ENCODE results near the gene PGAM1. TPM values are rescaled to one million over a fixed set of nuclear protein-coding genes. Genes with fewer than 3 reads are reported as not detected.

PGAM1 gene
- total and polyA plus RNA-seq, 8 donors: 29.2 to 180 (median 107) TPM

GRCh38 chr10:97456686-97457065 is 30.7 kb downstream of the PGAM1 start:
- Histone ChIP-seq H3K4me1 (peaks cover 10 to 32% (median 22%) of the 10 kb centered on the region in 4 donors), H3K27ac (no peak overlapping the region), H3K9me3 (no peaks in the 10 kb centered on the region), H3K4me3 (no peak overlapping the region), H3K36me3 (peaks cover 64 to 96% (median 93%) of the 10 kb centered on the region in 4 donors), H3K27me3 (no peaks in the 10 kb centered on the region)
- intact Hi-C loops (cut with DNase I; ENCODE audit: low total_unique reads): no loop called here
- TF ChIP-seq EP300 (IDR thresholded peaks at IDR 0.05) (no peak), POLR2AphosphoS5 (IDR thresholded peaks at IDR 0.05) (no peak), CTCF (IDR thresholded peaks at IDR 0.05) (no peak), POLR2A (IDR thresholded peaks at IDR 0.05) (no peak)
- DNase-seq: no peak
- 72 to 84% (median 80%) methylated on average over 3 of the region's 3 CpGs for WGBS, 5 donors

DNA sequence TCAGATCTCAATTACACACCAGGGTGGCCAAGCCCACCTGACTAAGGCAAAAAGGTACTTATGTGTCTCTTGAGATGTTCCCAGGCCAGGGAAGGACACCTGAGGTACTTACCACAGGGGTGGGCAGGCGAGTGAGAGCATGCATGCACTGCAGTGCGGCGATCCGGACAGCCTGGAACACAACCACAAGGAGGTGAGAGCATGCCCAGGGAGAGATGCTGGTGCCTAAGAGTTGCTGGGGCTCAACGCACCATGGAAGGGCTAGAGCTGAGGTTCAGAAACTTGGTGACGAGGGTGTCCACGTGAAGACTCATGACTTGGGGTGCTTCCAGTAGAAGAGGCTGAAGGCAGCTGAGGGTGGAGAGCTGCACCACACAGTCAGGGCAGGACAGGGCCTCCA is 33.1 kb downstream of the PGAM1 start:
- WGBS, 5 donors: 93 to 95% (median 93%) methylated on average over 7 of the region's 7 CpGs
- TF ChIP-seq CTCF (IDR thresholded peaks at IDR 0.05) (no peak), POLR2A (IDR thresholded peaks at IDR 0.05) (no peak), EP300 (IDR thresholded peaks at IDR 0.05) (no peak), POLR2AphosphoS5 (IDR thresholded peaks at IDR 0.05) (no peak)
- H3K9me3 ChIP-seq: no peaks in the 10 kb centered on the region
- peaks cover 10 to 20% (median 19%) of the 10 kb centered on the region in 4 donors for H3K4me1 ChIP-seq
- DNase-seq: no peak
- no peak overlapping the region for H3K4me3 ChIP-seq
- no peaks in the 10 kb centered on the region for H3K27me3 ChIP-seq
- H3K36me3 ChIP-seq: peaks cover 79 to 96% (median 95%) of the 10 kb centered on the region in 4 donors
- H3K27ac ChIP-seq: no peak overlapping the region
- intact Hi-C loops (cut with DNase I; ENCODE audit: low total_unique reads): no loop called here

GRCh38 chr10:97459933-97460332 is 33.9 kb downstream of the PGAM1 start:
- no peak for TF ChIP-seq POLR2AphosphoS5 (IDR thresholded peaks at IDR 0.05)
- TF ChIP-seq POLR2A (IDR thresholded peaks at IDR 0.05): no peak
- TF ChIP-seq CTCF (IDR thresholded peaks at IDR 0.05): no peak
- no peak for TF ChIP-seq EP300 (IDR thresholded peaks at IDR 0.05)
- no peak for DNase-seq
- H3K9me3 ChIP-seq: no peaks in the 10 kb centered on the region
- H3K36me3 ChIP-seq: peaks cover 85 to 100% (median 99%) of the 10 kb centered on the region in 4 donors
- no peaks in the 10 kb centered on the region for H3K27me3 ChIP-seq
- H3K4me1 ChIP-seq: peaks cover 6 to 17% (median 13%) of the 10 kb centered on the region in 4 donors
- 74 to 82% (median 81%) methylated on average over 7 of the region's 7 CpGs for WGBS, 5 donors
- intact Hi-C loops (cut with DNase I; ENCODE audit: low total_unique reads): loop anchor here (10.0 kb wide), 1 partner anchor 95 kb away; no protein-coding TSS in a partner anchor
- H3K4me3 ChIP-seq: no peak overlapping the region
- no peak overlapping the region for H3K27ac ChIP-seq

GRCh38 chr10:97462309-97462708 is 36.3 kb downstream of the PGAM1 start:
- Histone ChIP-seq H3K9me3 (no peaks in the 10 kb centered on the region), H3K27me3 (no peaks in the 10 kb centered on the region), H3K27ac (no peak overlapping the region), H3K36me3 (peaks cover 90 to 100% (median 100%) of the 10 kb centered on the region in 4 donors), H3K4me1 (peaks cover 0 to 10% (median 6%) of the 10 kb centered on the region in 4 donors), H3K4me3 (no peak overlapping the region)
- 85 to 92% (median 88%) methylated on average over 2 of the region's 2 CpGs for WGBS, 5 donors
- no peak for DNase-seq
- intact Hi-C loops (cut with DNase I; ENCODE audit: low total_unique reads): loop anchor here (10.0 kb wide), 1 partner anchor 92 kb away; no protein-coding TSS in a partner anchor
- TF ChIP-seq POLR2A (IDR thresholded peaks at IDR 0.05): no peak
- no peak for TF ChIP-seq CTCF (IDR thresholded peaks at IDR 0.05)
- TF ChIP-seq EP300 (IDR thresholded peaks at IDR 0.05): no peak

All from stomach (tissue), 9 donors.